Prostate gland (tissue), 2 donors: ENCODE results near the gene NR5A1. TPM values are rescaled to one million over a fixed set of nuclear protein-coding genes. Genes with fewer than 3 reads are reported as not detected.

ENCODE experiments used
- DNase-seq: peaks from one replicate; pipeline ENCODE4 v3.0.0-alpha.2; 2019; ENCODE audit warnings: low spot score
- H3K27ac ChIP-seq, 2 donors: fragments of 200-600 bp; sonication (generic); 2 replicates each; pipeline ENCODE4 v1.5.1; 2017 to 2019
- H3K27me3 ChIP-seq: fragments of 200-600 bp; sonication (generic); replicated peaks from 2 replicates; pipeline ENCODE4 v1.5.1; 2019; ENCODE audit not compliant: insufficient read depth
- H3K36me3 ChIP-seq, 2 donors: fragments of 200-600 bp; sonication (generic); 1 replicate in 1 of 2; 2 replicates in 1 of 2; pipeline versions ENCODE4 v1.5.1 to v1.8.1; 2017 to 2019
- H3K4me1 ChIP-seq: fragments of 200-600 bp; sonication (generic); replicated peaks from 2 replicates; pipeline ENCODE4 v1.5.1; 2019
- H3K4me3 ChIP-seq, 2 donors: fragments of 200-600 bp; sonication (generic); 2 replicates each; pipeline ENCODE4 v1.5.1; 2017 to 2019
- H3K9me3 ChIP-seq: fragments of 200-600 bp; sonication (generic); 2 replicates; pipeline ENCODE4 v1.5.1; 2017
- CTCF ChIP-seq, 4 experiments: fragments of 200-600 bp in 2 of 4; fragments of 450-650 bp in 2 of 4; sonication (generic) in 2 of 4; IDR thresholded peaks; 1 replicate in 3 of 4; 2 replicates in 1 of 4; pipeline ENCODE4 v1.5.1; 2016 to 2019; ENCODE audit warnings: antibody characterized with exemption in 4 of 4, mild to moderate bottlenecking in 2 of 4, moderate library complexity in 2 of 4
- POLR2A ChIP-seq: fragments of 450-650 bp; IDR thresholded peaks from one replicate; pipeline ENCODE4 v1.6.1; 2016; ENCODE audit warnings: antibody characterized with exemption, mild to moderate bottlenecking
- POLR2AphosphoS5 ChIP-seq: sonication (generic); formaldehyde crosslinking; IDR thresholded peaks from one replicate; pipeline ENCODE4 v1.6.1; 2017; ENCODE audit warnings: antibody characterized with exemption
- WGBS: methylation state at CpG from one replicate; pipeline ENCODE4 v1.1.5; 2018; 5-methylcytosine and 5-hydroxymethylcytosine counted together
- intact Hi-C: fragments of 100-400 bp; cut with DNase I; formaldehyde crosslinking; loops from one replicate; pipeline ENCODE4 v1.14.2; 2022
- total RNA-seq, 2 donors: library from RNA; depleted of rRNA; stranded (reverse); fragments of >200 nt; gene quantifications; one replicate each; pipeline ENCODE4 v1.1.0, GENCODE V29; 2016

NR5A1 gene
- total RNA-seq, 2 donors from 2014 or later = 88.4 TPM; not detected in 1

DNA sequence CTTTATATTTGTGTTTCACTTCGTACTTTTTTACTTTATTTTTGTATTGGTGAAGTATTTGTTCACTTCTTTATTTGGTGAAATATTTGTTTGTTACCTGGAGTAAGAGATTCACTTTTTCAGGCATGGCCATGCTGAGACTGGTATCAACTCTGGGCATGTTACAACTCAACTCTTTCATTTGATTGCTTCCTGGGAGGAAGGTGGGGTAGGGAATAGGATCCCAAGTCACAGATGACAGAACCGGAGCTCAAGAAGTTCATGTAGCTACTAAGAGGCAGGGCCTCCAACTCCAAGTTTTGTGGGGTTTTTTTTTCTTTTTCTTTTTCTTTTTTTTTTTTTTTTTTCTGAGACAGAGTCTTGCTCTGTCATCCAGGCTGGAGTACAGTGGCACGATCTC is 63.0 kb downstream of the NR5A1 start:
- intact Hi-C loops = no loop called here
- 46% methylated on average over 3 of the region's 3 CpGs for WGBS
- DNase-seq = peak; percentile 37

GRCh38 chr9:124443625-124444024 is 63.6 kb downstream of the NR5A1 start:
- H3K4me3 ChIP-seq = no peak overlapping the region
- intact Hi-C loops = no loop called here
- DNase-seq = no peak
- no peaks in the 10 kb centered on the region for H3K9me3 ChIP-seq
- TF ChIP-seq POLR2AphosphoS5 = no peak
- no peak for TF ChIP-seq POLR2A
- no peak for TF ChIP-seq CTCF (IDR thresholded peaks at IDR 0.05)
- no peaks in the 10 kb centered on the region for H3K27me3 ChIP-seq
- no peaks in the 10 kb centered on the region for H3K36me3 ChIP-seq
- no peaks in the 10 kb centered on the region for H3K4me1 ChIP-seq
- WGBS = 78% methylated on average over 2 of the region's 2 CpGs
- no peak overlapping the region for H3K27ac ChIP-seq

More for the DNA sequence above, 63.0 kb downstream of the NR5A1 start:
- TF ChIP-seq CTCF (IDR thresholded peaks at IDR 0.05) (no peak), POLR2AphosphoS5 (peak; percentile 69)
- H3K4me1 ChIP-seq = no peaks in the 10 kb centered on the region
- no peaks in the 10 kb centered on the region for H3K27me3 ChIP-seq
- H3K36me3 ChIP-seq = no peaks in the 10 kb centered on the region
- H3K9me3 ChIP-seq = no peaks in the 10 kb centered on the region
- no peak overlapping the region for H3K4me3 ChIP-seq
- no peak overlapping the region for H3K27ac ChIP-seq

DNA sequence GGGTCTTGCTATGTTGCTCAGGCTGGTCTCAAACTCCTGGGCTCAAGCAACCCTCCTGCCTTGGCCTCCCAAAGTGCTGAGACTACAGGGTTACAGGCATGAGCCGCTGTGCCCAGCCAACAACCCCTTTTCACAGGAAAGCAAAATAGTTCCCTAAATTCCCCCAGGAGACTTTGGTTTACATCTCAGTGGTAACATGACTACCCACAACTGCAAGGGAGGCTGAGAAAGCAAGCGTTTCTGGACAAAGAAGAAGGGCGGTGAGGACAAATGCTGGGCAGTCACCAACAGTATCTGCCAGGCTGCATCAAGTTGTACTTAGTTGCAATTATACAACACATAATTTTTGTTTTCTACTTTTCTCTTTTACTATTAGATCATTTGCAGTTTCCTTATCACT is 64.4 kb downstream of the NR5A1 start:
- Histone ChIP-seq H3K4me3 (no peak overlapping the region), H3K27ac (no peak overlapping the region), H3K4me1 (no peaks in the 10 kb centered on the region), H3K9me3 (no peaks in the 10 kb centered on the region), H3K27me3 (no peaks in the 10 kb centered on the region), H3K36me3 (no peaks in the 10 kb centered on the region)
- WGBS = 77% methylated on average over 3 of the region's 3 CpGs
- DNase-seq = no peak
- intact Hi-C loops = no loop called here
- no peak for TF ChIP-seq CTCF (IDR thresholded peaks at IDR 0.05)
- no peak for TF ChIP-seq POLR2AphosphoS5
- no peak for TF ChIP-seq POLR2A

DNA sequence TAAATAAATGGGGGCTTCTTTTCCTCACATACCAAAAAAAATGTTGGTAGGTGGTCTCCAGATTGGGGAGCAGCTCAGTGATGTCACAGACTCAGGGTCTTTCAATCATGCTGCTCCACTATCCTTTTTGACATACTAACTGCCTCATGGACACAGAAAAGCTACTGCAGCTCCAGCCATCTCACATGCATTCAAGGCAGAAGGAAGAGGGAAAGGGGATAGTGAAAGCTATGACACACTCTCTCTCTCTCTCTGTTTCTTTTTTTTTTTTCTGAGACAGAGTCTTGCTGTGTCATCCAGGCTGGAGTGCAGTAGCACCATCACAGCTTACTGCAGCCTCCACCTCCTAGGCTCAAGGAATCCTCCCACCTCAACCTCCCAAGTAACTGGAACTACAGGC is 64.8 kb downstream of the NR5A1 start:
- Histone ChIP-seq H3K4me1 (no peaks in the 10 kb centered on the region), H3K4me3 (no peak overlapping the region), H3K36me3 (no peaks in the 10 kb centered on the region), H3K27me3 (no peaks in the 10 kb centered on the region), H3K27ac (no peak overlapping the region), H3K9me3 (no peaks in the 10 kb centered on the region)
- intact Hi-C loops = no loop called here
- no peak for DNase-seq
- TF ChIP-seq POLR2AphosphoS5 = no peak
- TF ChIP-seq CTCF (IDR thresholded peaks at IDR 0.05) = no peak
- no peak for TF ChIP-seq POLR2A

DNA sequence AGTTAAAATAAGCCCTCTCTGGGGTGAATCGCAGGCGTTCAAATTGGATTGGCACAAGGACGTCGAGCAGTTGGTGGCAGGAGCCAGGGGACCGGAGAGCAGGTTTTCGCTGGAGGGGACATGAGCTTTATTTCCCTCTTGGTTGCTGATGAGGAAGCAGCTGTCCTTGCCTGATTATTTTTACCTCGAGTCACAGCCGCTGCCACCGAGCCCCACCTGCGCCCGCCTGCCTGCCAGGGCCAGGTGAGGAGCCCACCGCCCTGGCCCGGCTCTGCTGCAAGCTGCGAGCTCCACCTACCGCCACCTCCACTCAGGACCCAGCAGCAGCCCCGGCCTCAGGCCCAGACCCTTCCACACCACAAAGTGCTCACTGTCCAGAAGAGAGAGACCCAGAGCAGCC is 65.9 kb downstream of the NR5A1 start:
- intact Hi-C loops = no loop called here
- Histone ChIP-seq H3K4me3 (no peak overlapping the region), H3K27ac (no peak overlapping the region), H3K9me3 (no peaks in the 10 kb centered on the region), H3K4me1 (no peaks in the 10 kb centered on the region), H3K36me3 (no peaks in the 10 kb centered on the region), H3K27me3 (no peaks in the 10 kb centered on the region)
- WGBS = 90% methylated on average over 16 of the region's 16 CpGs
- DNase-seq = no peak
- no peak for TF ChIP-seq POLR2A
- no peak for TF ChIP-seq CTCF (IDR thresholded peaks at IDR 0.05)
- no peak for TF ChIP-seq POLR2AphosphoS5
